GM18867 (cell line): ENCODE measurements around the gene HSPG2.

ENCODE experiments used
- ATAC-seq: cut with Tn5 transposase; IDR thresholded peaks from one replicate; pipeline ENCODE4 v1.9.1; 2021; ENCODE audit warnings: mild to moderate bottlenecking, moderate library complexity; ENCODE audit not compliant: unreplicated experiment

Gene HSPG2

DNA sequence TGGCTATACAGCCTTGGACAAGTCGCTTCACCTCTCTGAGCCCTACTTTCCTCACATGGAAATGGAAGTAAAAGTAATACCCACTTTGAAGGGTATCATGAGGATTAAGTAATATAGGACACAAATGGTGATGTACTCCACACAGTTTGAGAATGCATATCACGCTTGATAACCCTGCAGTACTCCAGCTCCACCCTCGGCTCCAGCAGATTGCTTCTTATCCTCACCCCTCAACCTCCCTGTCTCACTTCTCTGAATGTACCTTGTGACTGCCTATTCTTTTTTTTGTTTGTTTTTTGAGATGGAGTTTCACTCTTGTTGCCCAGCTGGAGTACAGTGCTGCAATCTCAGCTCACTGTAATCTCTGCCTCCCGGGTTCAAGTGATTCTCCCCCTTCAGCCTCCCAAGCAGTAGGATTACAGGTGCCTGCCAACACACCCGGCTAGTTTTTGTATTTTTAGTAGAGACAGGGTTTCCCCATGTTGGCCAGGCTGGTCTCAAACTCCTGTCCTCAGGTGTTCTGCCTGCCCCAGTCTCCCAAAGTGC, 69.6 kb downstream of the HSPG2 start:
- ATAC-seq: no peak

DNA sequence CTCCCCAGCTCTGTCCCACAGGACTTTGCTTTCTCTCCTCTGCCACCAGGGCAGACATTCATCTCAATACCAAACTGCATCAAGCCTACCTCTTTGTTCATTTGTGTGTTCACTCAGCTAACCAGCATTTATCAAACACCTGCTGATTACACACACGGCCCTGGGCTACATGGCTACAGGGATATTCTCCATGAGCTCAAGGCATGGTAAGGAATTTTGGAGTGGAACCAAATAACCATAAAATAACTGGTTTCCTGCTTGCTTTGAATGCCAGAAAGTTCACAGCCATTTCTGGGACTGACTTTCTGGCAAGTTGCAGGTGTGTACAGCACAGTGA, 70.4 kb downstream of the HSPG2 start:
- no peak for ATAC-seq

DNA sequence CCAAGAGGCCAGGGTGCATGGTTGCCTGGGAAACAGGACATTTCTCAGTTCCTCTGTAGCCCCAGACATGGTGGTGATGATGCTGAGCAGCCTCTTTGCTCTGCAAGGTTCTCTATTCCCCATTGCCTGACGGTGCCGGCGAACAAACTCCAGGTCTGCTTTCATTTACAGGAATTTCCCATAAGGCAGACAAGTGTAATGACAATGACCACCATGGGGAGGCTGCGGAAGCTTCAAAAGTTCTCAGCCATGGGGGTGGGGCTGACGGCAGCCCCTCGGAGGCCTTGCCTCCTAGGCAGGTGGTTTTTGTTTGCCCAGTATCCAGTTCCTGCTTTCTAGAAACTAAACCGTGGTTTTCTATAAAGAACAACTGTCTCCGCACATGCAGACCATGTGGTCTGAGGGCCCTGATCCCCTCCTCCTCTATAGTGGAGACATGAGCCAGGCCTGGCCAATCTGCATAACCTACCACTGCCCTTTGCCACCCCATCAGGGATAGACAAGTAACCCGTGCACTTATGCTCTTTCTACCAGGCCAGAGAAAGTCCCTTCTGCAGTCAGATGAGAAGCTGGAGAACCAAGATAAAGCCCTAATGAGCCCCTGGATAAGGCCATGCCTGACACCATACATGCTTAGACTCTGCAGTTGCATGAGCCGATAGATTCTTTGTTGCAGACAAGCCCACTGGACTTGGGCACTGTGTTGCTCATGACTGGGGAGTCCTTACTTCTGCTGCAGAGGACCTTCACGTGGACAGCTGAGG, 71.0 kb downstream of the HSPG2 start:
- ATAC-seq: peak; percentile 65

DNA sequence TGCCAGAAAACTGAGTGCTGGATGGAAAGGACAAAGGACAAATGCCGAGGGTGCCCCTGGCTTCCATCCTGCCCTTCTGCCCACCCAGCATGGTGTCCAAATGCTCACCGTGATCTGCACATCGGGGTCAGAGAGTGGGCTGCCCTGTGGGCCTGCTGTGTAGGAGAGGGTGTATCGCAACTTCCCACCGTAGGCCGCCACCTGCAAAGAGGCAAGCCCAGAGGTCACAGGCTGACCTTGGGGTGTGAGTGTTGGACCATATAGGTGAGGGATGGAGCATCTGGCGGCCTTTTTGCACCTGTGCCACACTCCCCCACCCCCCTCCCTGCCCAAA, 71.5 kb downstream of the HSPG2 start:
- ATAC-seq: no peak

DNA sequence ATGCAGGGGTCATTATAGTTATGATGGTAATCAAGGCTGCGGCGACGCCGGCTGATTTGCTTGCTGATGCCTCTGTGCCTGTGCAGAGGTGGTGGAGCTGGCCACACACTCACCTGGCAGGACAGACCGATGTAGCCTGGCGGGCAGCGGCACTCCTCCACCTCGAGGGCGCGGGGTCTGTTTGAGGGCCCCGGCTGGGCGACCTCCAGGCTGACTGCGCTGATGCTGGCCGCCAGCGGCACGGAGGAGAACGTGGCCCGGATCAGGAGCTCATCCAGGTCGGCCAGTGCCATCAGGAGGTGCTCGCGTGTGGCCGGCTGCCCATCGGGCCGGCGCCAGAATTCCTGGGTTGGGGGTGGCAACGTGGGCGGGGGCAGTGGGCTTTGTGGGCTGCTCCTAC, 72.4 kb downstream of the HSPG2 start:
- no peak for ATAC-seq

DNA sequence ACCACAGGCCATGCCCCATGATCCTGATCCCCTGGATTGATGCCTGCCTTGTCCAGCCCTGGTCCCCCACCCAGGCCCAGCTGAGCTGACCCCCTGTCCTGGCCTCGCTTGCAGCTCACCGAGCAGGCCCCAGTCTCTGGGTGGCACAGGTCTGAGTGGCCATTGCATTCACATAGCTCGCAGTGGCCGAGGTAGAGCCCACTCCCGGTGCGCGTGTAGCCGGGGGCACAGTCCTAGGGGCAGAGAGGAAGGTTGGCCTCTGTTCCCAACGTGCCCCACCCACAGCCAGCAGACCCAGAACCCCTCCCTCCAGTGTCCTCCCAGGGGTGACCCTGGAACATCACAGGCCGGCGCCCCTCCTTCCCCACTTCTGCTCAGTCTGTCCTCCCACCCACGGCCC, 73.1 kb downstream of the HSPG2 start:
- ATAC-seq: no peak

DNA sequence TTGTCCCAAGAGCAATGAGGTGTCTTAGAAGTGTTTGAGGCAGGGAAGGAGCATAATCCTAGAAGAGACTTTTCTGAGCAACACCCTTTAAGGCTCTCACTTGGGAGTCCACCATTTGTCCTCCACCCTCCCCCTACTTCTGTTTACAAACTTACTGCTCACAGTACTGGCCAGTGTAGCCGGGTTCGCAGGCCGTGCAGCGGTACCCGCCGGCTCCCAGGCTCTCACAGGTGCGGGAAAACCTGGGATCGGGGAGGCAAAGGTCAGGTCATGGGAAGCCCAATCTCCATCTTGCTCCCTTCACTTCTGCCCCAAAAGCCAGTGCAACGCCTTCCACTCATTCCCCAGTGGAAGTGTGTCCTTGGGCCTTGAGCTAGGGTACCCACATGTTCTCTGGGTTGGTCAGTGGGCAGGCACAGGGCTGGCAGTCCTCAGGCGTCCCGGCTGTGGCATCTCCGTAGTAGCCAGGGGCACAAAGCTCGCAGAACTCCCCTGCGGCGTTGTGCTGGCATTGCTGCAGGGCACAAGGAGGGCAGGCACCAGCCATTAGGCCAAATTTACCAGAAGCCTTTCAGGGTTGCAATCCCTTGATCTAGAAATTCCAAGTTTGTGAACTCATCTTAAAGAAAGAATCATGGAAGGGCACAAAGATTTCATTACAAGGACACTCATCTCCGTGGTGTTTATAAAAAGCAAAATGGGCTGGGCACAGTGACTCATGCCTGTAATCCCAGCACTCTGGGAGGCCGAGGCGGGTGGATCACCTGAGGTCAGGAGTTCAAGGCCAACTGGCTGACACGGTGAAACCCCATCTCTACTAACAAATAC, 75.3 kb downstream of the HSPG2 start:
- no peak for ATAC-seq

DNA sequence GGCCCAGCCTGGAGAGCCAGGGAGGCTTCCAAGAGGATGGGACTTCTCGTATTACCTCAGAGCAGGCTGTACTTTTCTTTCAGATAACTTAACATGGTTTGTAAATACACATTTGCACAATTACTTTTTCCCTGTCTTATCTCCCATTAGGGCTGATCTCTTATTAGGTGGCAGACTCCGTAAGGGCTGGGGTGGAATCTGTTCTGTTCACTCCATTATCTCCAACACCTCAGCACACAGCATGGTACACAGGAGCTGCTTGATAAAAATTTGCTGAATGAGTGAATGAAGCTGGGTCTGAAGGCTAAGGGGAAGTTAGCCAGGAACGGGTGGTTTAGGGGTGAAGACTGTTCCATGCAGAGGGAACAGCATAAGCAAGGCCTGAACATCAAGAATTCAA, 76.1 kb downstream of the HSPG2 start:
- ATAC-seq: no peak

DNA sequence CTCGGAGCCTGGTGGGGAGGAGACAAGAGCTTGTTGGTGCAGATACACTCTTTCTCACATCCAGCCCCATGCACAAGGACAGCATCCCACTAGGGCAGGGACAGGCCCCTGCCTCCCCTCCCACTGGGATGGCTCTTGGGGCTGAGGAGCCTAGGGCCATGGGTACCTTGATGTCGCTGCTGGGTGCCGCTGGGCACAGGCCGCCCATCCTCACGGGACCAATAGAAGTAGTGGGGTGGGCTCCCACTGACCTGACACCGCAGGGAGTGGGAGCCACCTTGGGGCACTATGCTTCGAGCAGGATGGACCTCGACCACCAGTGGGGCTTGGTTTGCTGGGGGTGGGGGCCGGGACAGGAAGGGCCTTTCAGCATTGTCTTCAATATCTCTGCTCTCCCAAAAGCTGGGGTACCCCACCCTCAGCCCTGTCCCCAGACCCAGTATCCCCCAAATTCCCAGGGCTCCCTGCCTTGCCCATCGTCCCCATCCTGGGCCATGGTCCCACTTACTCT, 77.4 kb downstream of the HSPG2 start:
- no peak for ATAC-seq

DNA sequence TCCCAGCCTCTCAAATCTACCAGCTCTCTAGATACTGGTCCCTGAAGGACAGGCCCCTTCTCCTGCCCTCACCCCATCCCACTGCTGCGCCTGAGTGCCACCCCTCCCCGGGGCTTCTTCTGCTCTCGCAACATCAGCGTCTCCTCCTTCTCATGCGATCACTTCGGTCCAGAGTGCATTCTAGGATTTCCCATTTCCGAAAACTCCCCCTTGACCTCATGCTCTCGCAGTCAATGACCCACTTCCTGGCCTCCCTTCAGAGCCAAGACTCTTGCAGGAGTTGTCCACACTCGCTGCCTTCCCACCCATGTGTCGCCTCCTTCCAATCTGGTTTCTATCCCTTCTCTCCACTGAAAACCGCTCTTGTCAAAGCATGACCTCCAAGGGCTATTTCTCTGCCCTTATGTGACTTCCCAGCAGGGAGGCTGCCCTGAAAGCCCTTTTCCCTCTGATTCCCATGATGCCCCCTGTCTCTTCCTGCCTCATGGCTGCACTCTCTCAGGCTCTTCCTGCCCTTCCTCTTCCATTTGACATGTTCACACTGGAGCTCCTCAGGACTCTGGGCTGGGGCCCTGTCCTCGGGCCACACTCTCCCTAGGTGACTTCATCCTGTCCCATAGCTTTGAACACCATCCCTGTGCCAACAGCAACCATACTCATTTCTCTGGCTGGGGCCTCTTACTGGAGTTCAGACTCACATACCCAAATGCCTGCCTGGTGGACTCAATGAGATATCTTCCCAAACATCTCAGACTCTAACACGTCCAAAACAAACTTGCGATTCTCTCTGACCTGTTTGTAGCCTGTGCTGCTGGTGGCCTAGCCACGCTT, 79.1 kb downstream of the HSPG2 start:
- ATAC-seq: no peak

DNA sequence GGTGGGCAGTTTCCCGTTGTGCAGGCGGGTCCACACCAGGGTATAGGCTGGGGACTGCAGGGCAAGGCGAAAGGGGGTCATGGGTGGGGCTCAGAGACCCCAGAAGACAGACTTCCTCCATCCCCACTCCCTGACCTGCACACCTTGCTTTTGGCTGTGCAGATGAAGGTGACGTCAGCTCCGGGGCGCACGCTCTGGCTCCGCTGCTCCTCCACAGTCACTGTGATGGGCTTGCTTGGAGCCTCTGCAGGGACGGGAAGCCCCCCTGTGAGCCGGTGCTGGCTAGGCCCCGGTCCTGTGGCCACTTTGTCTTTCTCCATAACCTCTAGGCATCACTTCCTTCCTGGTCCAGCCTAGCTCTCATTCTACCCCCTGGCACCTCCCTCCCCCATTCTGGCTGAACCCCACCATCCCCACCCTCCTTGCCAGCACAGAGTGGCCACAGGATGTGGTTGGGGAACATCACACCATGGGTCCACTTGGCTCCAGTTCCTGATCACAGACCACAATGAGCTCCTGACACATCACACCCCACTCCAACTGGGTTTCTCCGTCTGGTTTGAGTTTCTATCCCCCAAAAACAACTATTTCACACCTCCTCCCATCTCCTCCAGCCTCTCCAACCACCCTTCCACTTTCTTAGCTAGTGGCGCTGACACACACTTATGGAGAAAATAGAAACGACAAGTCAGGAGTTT, 79.8 kb downstream of the HSPG2 start:
- no peak for ATAC-seq

DNA sequence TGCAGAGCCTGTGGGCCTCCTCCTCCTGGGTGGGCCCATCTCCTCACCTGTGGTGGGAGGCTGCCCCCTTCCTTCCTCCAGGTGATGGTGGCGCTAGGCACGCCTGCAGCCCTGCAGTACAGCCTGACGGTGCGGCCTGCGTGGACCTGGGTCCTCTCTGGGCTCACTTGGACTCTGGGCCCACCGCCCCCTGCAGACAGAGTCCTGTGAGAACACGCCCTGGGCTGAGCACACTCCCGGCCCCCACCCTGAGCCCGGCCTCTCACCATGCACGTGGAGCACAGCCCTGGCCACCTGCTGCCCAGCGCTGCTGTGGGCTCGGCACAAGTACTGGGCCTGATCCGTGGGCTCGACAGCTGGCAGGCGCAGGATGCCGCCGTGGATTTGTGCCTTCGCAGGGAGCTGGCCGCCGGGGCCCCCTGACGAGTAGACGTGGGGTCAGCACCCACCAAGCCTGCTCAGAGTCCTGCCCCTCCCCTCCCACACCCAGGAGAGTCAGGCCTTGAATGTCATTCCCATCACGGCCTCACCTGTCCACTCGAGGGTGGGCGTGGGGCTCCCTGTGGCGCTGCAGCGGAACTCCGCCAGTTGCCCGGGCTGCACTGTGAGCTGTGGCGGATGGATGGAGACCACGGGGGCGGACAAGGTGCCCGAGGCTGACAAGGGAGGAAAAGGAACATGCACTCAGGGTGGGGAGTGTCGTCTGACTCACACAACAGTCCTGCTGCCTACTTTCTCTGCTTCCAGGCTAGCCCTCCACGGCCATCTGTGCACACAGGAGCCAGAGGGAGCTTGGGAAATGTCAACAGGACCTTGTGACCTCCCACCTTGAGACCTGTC, 81.6 kb downstream of the HSPG2 start:
- ATAC-seq: no peak

DNA sequence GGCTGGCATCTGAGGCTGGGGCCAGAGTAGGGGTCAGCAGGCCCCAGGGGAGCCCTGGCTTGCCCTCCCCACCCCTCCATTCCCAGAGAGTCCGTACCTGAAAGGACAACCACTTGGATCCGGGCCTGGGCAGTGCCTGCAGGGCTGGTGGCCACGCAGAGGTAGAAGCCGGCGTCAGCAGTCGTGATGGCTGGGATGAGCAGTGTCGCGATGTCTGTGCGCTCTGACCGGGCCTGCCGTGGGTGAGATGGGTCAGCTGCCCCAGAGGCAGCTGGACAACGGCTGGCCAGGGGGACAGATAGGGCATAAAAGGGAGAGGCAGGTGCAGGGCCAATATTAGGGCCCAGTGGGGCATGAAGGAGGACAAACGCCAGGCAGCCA, 82.4 kb downstream of the HSPG2 start:
- no peak for ATAC-seq

DNA sequence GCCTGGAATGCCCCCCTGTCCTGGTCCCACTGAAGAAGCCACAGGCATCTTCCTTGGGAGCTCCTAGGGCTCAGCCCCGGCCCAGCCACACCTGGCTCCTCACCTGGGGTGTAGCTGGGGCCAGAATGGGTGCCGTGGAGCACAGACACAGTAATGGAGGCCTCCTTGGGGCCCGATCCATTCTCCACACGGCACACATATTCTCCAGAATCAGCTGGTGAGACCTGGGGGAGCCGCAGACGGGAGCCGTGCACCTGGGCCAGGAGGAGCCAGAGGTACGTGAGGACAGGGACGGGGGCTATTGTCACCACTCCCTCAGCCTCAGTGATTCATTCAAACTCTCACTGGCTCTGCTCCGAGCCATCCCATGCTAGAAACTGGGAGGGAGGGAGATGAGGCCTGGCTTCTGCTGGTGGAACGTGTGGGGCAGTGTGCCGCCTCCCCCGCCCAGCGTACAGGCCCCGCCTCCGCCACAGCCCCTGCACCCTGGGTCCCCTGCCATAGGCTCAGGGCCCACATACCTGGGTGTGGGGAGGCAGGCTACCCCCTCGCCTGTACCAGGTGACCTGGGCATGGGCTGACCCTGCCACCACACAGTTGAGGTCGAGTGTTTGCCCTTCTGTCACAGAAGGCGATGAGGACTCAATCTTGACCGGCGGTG, 82.9 kb downstream of the HSPG2 start:
- no peak for ATAC-seq

DNA sequence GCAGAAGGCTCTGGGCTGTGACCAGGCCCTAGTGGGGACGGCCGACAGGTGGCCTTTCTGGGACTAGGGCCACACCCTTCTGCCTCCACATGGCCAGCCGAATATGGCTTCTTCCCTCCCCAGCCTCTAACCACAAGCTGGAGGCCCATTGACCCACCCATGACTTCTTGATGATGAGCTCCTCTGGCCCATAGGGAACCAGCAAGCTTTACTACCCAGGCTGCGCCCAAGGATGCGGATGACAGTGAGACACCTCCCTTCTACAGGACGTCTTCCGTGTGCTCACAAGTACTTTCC, 84.0 kb downstream of the HSPG2 start:
- no peak for ATAC-seq

DNA sequence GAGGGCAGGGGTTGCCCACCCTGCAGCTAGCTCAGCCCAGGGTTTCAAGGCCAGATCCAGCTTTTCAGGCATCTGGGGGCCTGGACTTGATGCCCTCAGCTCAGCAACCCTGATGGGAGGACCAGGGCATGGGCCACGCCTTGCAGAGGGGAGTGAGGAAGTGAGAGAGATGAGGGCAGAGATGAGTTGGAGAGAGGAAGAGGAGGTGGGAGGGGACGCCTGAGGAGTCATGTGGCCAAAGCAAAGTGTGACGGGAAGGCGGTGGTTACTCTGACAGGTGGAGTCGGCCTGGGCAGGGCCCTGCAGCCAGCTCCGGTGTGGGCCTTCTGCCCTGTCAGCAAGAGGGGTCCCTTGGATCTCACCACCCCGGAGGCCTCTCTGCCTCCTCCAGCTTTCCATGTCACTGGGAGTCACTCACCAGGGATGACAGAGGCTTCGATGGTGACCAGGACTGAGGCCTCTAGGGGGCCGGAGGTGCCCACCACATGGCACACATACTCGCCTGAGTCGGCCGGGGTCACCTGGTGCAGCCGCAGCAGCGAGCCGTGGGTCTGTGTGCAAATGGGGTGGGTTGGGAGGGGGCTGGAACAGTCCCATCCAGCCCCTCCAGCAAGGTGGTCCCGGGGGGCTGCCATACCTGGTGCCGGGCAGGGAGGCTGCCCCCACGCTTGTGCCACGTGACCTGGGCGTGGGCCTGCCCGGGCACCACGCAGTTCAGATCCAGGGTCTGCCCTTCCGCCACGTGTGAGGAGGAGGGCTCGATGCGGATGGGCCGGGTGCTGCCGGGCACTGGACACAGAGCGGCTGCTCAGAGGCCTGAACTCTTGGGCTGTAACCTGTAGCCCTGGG, 84.6 kb downstream of the HSPG2 start:
- no peak for ATAC-seq

DNA sequence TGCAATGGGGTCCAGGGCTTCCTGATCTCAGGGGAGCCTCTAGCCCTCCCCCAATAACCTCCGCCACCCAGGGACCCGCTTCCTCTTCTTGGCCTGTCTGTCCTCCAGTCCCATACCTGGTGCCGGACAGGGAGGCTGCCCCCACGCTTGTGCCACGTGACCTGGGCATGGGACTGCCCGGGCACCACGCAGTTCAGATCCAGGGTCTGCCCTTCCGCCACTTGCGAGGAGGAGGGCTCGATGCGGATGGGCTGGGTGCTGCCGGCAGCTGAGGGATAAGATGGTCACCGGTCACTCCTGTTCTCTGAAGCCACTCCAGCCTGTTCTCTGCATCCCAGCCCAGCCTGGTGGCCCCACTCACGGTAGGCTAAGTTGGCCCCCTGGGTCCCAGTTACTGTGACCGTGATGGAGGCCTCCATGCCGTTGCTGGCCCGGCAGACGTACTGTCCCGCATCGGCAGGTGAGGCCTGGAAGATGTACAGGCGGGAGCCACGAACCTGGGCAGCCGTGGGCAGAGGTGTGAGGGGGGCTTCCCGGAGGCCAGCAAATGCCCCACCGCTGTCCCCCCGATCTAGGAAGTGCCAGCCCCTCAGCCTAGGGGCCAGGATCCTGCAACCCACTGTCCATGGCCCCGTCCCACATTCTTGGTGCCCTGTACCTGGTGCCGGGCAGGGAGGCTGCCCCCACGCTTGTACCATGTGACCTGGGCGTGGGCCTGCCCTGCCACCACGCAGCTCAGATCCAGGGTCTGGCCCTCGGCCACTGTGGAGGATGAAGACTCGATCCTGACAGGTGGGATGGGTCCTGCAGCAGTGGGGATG, 85.5 kb downstream of the HSPG2 start:
- ATAC-seq: no peak
